BJ (cell line): ENCODE measurements around the gene HNRNPUL2. TPM values are rescaled to one million over a fixed set of nuclear protein-coding genes. Genes with fewer than 3 reads are reported as not detected.

ENCODE experiments used
- CTCF ChIA-PET: fragments of 350-600 bp; formaldehyde crosslinking; extraction: SDS; loops from one replicate; lab custom pipeline; 2021; ENCODE audit warnings: antibody characterized with exemption, inconsistent platforms; lab: Yijun Ruan, JAX
- POLR2A ChIA-PET: fragments of 300-600 bp; sonication (Branson Sonifier 250); formaldehyde crosslinking; extraction: SDS; loops from one replicate; lab custom pipeline; 2021; ENCODE audit warnings: antibody characterized with exemption; lab: Charles Lee
- DNase-seq: peaks from one replicate; pipeline ENCODE4 v3.0.0-alpha.2; 2011; ENCODE audit warnings: low read depth
- H3K27me3 ChIP-seq: 2 replicates; pipeline ENCODE4 v1.6.0; 2011; ENCODE audit warnings: low read length; ENCODE audit not compliant: control insufficient read depth, insufficient read depth
- H3K36me3 ChIP-seq: 2 replicates; pipeline ENCODE4 v1.5.1; 2011; ENCODE audit warnings: low read length; ENCODE audit not compliant: control insufficient read depth, insufficient read depth
- H3K4me3 ChIP-seq: 2 replicates; pipeline ENCODE4 v1.5.1; 2011; ENCODE audit warnings: low read depth, mild to moderate bottlenecking, control low read depth, low read length
- polyA plus RNA-seq: library from polyadenylated mRNA; depleted of rRNA; stranded (reverse); fragments of >200 nt; gene quantifications from 2 replicates; pipeline ENCODE4 v1.2.3, GENCODE V29; 2011
- TF ChIP-seq, protein P1 (sequence below): IDR thresholded peaks from 2 replicates; pipeline ENCODE4 v1.5.1; 2011; ENCODE audit warnings: low read depth, mild to moderate bottlenecking, control low read depth, inconsistent platforms, low read length, moderate library complexity; ENCODE audit not compliant: insufficient read depth

Gene HNRNPUL2
- polyA plus RNA-seq, 1 experiment, result 10.0 TPM

DNA sequence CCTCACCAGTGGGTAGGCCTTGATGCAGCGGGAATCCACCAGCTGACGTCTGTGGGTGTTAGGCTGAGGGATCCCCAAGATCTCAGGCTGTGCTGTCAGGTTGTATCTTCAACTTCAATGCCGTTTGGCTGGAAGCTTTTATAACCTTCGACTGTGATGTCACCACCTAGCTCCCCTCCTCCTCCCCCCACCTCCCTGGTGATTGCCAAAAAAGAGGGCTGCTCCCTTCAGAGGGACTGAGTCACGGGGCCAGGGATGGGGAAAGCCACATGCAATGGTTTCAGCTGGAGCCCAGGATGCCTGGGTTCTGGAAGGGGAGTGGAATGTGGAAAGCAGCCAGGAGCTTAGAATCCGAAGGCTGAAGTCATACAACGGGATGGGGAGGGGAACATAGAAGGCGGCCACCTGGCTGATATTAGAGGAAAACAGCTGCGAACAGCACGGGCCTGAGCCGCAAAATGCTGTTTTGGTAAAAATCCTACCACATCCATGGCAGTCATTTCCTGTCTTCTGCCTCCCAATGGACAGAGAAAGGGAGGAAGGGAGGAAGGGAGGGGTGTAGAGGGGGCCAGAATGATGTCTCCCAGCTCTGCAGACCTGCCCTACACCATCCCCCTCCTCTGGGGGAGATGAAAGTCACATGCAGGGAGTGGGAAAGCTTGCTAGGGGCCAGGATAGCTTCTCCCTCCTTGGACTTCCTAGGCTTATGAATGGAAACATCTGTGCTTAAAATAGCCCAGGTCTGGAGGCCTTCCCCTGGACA is 37.7 kb downstream of the HNRNPUL2 start, which contains the start of gene LRRN4CL:
LRRN4CL (minus strand) TSS at position 110 of the 763 bp plus-strand sequence. CDS start 1,022 bp downstream, outside the sequence.
- CTCF ChIA-PET, result interaction anchor here (0.7 to 4.0 kb wide), 11 partner anchors 9 to 192 kb away, joined by 3 to 33 read pairs (median 5); partner anchors contain the start of genes C11orf98, CSKMT, LBHD1 and TMEM179B
- Histone ChIP-seq H3K27me3 (no peaks in the 10 kb centered on the region), H3K36me3 (peaks cover 16% of the 10 kb centered on the region), H3K4me3 (peak within 1 kb of the TSS; percentile 16)
- TF ChIP-seq, protein P1, sequence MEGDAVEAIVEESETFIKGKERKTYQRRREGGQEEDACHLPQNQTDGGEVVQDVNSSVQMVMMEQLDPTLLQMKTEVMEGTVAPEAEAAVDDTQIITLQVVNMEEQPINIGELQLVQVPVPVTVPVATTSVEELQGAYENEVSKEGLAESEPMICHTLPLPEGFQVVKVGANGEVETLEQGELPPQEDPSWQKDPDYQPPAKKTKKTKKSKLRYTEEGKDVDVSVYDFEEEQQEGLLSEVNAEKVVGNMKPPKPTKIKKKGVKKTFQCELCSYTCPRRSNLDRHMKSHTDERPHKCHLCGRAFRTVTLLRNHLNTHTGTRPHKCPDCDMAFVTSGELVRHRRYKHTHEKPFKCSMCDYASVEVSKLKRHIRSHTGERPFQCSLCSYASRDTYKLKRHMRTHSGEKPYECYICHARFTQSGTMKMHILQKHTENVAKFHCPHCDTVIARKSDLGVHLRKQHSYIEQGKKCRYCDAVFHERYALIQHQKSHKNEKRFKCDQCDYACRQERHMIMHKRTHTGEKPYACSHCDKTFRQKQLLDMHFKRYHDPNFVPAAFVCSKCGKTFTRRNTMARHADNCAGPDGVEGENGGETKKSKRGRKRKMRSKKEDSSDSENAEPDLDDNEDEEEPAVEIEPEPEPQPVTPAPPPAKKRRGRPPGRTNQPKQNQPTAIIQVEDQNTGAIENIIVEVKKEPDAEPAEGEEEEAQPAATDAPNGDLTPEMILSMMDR, result no peak
- POLR2A ChIA-PET, result interaction anchor here (0.6 to 1.5 kb wide), 6 partner anchors 18 to 295 kb away, joined by 3 to 7 read pairs (median 3); partner anchors contain the start of genes C11orf98, CSKMT, EEF1G and LBHD1
- peak; percentile 91 for DNase-seq

DNA sequence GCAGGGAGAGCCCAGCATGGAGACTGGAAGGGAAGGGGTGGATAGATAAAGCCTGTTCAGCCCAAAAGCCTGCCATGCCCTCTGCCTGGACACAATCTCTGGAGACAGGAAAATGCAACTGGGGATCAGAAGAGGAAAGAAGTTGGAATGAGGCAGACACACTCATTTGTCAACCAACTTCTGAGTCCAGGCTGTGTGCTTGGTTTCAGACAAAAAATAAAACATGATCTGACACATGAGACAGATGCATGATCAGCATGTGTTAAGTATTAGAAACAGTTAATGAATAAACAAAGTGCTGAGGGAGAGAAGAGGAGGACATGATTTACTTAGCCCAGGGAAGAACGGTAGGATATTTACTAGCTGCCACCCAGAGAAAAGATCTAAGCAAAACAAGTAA is 38.8 kb downstream of the HNRNPUL2 start:
- CTCF ChIA-PET, result interaction anchor here (1.5 to 4.0 kb wide), 6 partner anchors 11 to 98 kb away, joined by 3 to 13 read pairs (median 6); partner anchors contain the start of genes C11orf98, CSKMT, LBHD1 and TMEM179B
- POLR2A ChIA-PET, result interaction anchor here (1.1 to 1.5 kb wide), 2 partner anchors 24 to 115 kb away, joined by 5 to 7 read pairs; partner anchors contain the start of genes C11orf98, CSKMT and EEF1G
- Histone ChIP-seq H3K4me3 (peak overlapping the region; percentile 0), H3K27me3 (no peaks in the 10 kb centered on the region), H3K36me3 (peaks cover 16% of the 10 kb centered on the region)
- no peak for DNase-seq
- TF ChIP-seq, protein P1, result no peak

DNA sequence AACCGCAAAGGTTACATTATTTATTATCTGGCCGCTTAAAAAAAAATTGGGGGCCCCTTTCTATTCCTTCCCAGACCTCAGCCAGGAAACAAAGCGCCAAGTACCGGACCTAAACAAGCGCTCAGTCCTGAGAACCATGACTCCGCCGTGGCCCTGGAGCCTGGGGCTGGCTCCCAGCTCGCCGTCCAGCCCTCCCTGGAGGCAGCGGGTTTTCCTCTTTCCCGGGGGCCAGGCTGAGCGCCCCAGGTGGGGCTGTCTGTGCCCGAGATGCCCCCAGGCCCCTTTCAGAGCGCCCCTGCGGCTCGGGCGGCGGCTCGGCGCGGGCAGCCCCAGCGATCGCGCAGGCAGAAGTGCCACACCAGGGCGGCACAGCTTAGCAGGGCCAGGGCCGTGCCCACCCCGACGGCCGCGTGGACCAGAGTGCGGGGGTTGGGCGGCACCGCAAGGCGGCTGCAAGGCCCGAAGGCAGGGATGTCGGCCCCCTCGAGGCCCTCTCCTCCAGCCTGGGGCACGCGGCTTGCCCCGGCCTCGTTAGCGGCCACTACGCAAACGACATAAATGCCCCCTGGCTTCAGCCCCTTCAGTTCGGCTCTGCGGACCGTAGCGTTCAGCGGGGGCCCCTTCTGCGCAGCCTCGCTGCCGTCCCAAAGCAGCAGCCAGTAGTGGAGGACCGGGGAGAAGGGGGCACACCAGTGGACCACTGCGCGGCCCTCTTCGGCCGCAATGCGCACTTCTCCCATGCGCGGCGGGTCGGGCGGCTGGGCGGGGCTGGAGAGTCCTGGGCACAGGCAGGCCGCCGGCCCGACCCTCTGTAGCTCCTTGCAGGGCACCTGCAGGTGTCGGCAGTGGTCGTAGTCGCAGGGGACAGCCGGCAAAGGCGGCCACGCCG is 39.5 kb downstream of the HNRNPUL2 start:
- Histone ChIP-seq H3K4me3 (peak overlapping the region; percentile 5; the same call in 1 of the 2 replicates), H3K27me3 (no peaks in the 10 kb centered on the region), H3K36me3 (peaks cover 13% of the 10 kb centered on the region)
- ChIA-PET POLR2A (no interaction called here), CTCF (interaction anchor here (2.6 to 4.0 kb wide), 2 partner anchors 11 to 95 kb away, joined by 5 to 13 read pairs; partner anchors contain the start of gene TUT1)
- TF ChIP-seq, protein P1, result no peak
- no peak for DNase-seq

DNA sequence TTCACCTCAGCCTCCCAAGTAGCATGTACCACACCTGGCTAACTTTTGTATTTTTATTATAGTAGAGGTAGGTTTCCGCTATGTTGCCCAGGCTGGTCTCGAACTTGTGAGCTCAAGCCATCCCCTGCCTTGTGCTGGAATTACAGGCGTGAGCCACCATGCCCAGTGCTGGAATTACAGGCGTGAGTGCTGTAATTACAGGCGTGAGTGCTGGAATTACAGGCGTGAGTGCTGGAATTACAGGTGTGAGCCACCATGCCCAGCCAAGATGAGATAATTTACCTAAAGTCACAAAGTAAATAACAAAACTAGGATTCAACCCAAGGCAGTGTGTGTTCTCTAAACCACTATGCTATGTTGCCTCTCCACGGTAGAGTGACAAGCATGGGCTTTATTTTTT is 44.7 kb downstream of the HNRNPUL2 start:
- DNase-seq, result no peak
- TF ChIP-seq, protein P1, result no peak
- Histone ChIP-seq H3K36me3 (0 out of 2 replicates have a peak, but pooled peaks cover under 1% of the 10 kb centered on the region), H3K4me3 (no peak overlapping the region), H3K27me3 (no peaks in the 10 kb centered on the region)
- ChIA-PET CTCF (interaction anchor here (3.3 kb wide), 1 partner anchor 12 kb away, joined by 40 read pairs; no protein-coding TSS in a partner anchor), POLR2A (no interaction called here)
